Activated CD8-positive, alpha-beta T cell treated with anti-CD3 and anti-CD28 coated beads for 36 hours (primary cell): ENCODE data around the gene PTPRG. TPM values are rescaled to one million over a fixed set of nuclear protein-coding genes. Genes with fewer than 3 reads are reported as not detected.

ENCODE experiments used
- ATAC-seq: fragments of 200-7000 bp; cut with Tn5 transposase; one replicate; pipeline ENCODE4 v1.10.0; 2021; ENCODE audit warnings: mild to moderate bottlenecking, moderate library complexity
- CTCF ChIA-PET: fragments of 350-600 bp; sonication (Branson Sonifier 250); formaldehyde crosslinking; loops from one replicate; lab custom pipeline; 2021; ENCODE audit warnings: antibody characterized with exemption; lab: Charles Lee
- POLR2A ChIA-PET: fragments of 350-600 bp; sonication (Branson Sonifier 250); formaldehyde crosslinking; loops from one replicate; lab custom pipeline; 2021; ENCODE audit warnings: antibody characterized with exemption; lab: Charles Lee
- DNase-seq: peaks from one replicate; pipeline ENCODE4 v3.0.0-alpha.2; 2020
- H3K27ac Mint-ChIP-seq: one replicate; pipeline ENCODE4 v1.8.0; 2021; ENCODE audit warnings: mild to moderate bottlenecking, mixed read lengths
- H3K27me3 Mint-ChIP-seq: one replicate; pipeline ENCODE4 v1.8.0; 2021; ENCODE audit warnings: mixed read lengths
- H3K36me3 Mint-ChIP-seq: one replicate; pipeline ENCODE4 v1.8.0; 2021; ENCODE audit warnings: low read depth, mixed read lengths
- H3K4me1 Mint-ChIP-seq: one replicate; pipeline ENCODE4 v1.8.0; 2021; ENCODE audit warnings: low read depth, mixed read lengths
- H3K4me3 Mint-ChIP-seq: one replicate; pipeline ENCODE4 v1.8.0; 2021; ENCODE audit warnings: mild to moderate bottlenecking, moderate library complexity, mixed read lengths
- H3K9me3 Mint-ChIP-seq: one replicate; pipeline ENCODE4 v1.8.0; 2021; ENCODE audit warnings: mixed read lengths
- intact Hi-C: fragments of 100-400 bp; cut with micrococcal nuclease; formaldehyde crosslinking; loops from one replicate; pipeline ENCODE4 v1.10.0; 2022
- total RNA-seq, 2 experiments: library from RNA; stranded (reverse); gene quantifications; one replicate each; pipeline ENCODE4 v1.2.3, GENCODE V29; 2021
- TF ChIP-seq, protein P1 (sequence below): fragments of 200-600 bp; IDR thresholded peaks from one replicate; pipeline ENCODE4 v1.8.0; 2022; ENCODE audit warnings: antibody characterized with exemption, mild to moderate bottlenecking

The PTPRG gene
- total RNA-seq, 2 experiments from 2014 or later: not detected

DNA sequence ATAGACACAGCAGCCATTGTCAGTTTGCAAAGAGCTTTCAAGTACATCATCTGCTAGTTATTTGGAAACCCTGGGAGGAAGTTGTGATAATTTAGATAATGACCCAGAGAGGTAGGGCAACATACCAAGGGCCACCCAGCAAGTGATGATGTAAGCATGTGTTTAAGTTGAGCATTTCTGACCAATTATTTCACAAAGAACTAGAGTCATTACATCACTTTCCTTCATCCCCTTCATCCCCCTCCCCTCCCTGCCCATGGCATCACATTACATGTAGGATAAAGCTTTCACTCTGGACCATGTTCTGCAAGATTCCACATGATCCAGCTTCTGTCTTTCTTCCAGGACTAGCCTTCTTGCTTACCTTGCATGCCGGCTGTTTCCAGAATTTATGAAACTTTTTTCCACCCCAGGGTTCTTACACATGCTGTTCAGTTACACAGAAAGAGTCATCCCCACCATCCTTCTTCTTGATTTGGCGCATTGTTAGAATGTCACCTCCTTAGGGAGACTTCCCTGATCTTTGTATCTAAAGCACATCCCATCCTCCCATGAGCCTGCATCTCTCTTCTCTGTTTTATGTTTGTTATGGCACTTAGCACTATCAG is 71.3 kb downstream of the PTPRG start:
- Mint-ChIP-seq H3K36me3 (no peaks in the 10 kb centered on the region), H3K27ac (no peak overlapping the region), H3K4me3 (no peak overlapping the region), H3K4me1 (no peaks in the 10 kb centered on the region), H3K9me3 (no peaks in the 10 kb centered on the region), H3K27me3 (peaks cover 3% of the 10 kb centered on the region)
- TF ChIP-seq, protein P1, sequence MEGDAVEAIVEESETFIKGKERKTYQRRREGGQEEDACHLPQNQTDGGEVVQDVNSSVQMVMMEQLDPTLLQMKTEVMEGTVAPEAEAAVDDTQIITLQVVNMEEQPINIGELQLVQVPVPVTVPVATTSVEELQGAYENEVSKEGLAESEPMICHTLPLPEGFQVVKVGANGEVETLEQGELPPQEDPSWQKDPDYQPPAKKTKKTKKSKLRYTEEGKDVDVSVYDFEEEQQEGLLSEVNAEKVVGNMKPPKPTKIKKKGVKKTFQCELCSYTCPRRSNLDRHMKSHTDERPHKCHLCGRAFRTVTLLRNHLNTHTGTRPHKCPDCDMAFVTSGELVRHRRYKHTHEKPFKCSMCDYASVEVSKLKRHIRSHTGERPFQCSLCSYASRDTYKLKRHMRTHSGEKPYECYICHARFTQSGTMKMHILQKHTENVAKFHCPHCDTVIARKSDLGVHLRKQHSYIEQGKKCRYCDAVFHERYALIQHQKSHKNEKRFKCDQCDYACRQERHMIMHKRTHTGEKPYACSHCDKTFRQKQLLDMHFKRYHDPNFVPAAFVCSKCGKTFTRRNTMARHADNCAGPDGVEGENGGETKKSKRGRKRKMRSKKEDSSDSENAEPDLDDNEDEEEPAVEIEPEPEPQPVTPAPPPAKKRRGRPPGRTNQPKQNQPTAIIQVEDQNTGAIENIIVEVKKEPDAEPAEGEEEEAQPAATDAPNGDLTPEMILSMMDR: no peak
- POLR2A ChIA-PET: no interaction called here
- ATAC-seq (no peak), DNase-seq (no peak)
- intact Hi-C loops: no loop called here
- CTCF ChIA-PET: no interaction called here

DNA sequence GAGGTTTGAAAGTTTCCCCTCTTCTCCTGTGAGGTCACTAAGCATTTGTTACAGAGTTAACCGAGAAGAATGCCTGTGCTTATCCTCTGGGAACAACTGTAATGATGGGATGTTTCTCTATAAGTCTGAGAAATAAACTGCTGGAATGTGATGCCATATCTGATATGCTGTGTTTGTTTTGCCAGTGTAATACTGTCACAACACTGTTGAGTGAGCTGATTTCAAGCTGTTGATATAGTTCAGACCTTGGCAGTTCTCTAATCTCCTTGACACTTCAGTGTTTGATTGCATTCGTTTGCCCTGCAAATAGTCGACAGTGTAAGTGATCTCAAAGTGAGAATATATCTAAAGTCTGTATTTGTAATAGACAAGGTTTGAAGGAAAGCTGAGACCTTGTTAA is 73.3 kb downstream of the PTPRG start:
- Mint-ChIP-seq H3K9me3 (no peaks in the 10 kb centered on the region), H3K4me1 (no peaks in the 10 kb centered on the region), H3K27me3 (peaks cover 1% of the 10 kb centered on the region), H3K36me3 (no peaks in the 10 kb centered on the region), H3K4me3 (no peak overlapping the region), H3K27ac (no peak overlapping the region)
- DNase-seq (no peak), ATAC-seq (no peak)
- POLR2A ChIA-PET: no interaction called here
- TF ChIP-seq, protein P1: no peak
- CTCF ChIA-PET: no interaction called here
- intact Hi-C loops: no loop called here

- Mint-ChIP-seq H3K9me3 (no peaks in the 10 kb centered on the region), H3K27me3 (no peaks in the 10 kb centered on the region), H3K4me3 (no peak overlapping the region), H3K27ac (no peak overlapping the region), H3K4me1 (no peaks in the 10 kb centered on the region), H3K36me3 (no peaks in the 10 kb centered on the region)
- ChIA-PET CTCF (no interaction called here), POLR2A (no interaction called here)
- intact Hi-C loops: no loop called here
- DNase-seq (no peak), ATAC-seq (no peak)
- TF ChIP-seq, protein P1: no peak
Measured at GRCh38 chr3:61637088-61638051, 76.0 kb downstream of the PTPRG start.

GRCh38 chr3:61638741-61639140 is 77.4 kb downstream of the PTPRG start:
- ChIA-PET CTCF (no interaction called here), POLR2A (no interaction called here)
- no peaks in the 10 kb centered on the region for H3K27me3 Mint-ChIP-seq
- no peak overlapping the region for H3K4me3 Mint-ChIP-seq
- DNase-seq: no peak
- TF ChIP-seq, protein P1: no peak
- H3K9me3 Mint-ChIP-seq: no peaks in the 10 kb centered on the region
- H3K27ac Mint-ChIP-seq: no peak overlapping the region
- H3K4me1 Mint-ChIP-seq: no peaks in the 10 kb centered on the region
- intact Hi-C loops: no loop called here
- no peak for ATAC-seq
- H3K36me3 Mint-ChIP-seq: no peaks in the 10 kb centered on the region

DNA sequence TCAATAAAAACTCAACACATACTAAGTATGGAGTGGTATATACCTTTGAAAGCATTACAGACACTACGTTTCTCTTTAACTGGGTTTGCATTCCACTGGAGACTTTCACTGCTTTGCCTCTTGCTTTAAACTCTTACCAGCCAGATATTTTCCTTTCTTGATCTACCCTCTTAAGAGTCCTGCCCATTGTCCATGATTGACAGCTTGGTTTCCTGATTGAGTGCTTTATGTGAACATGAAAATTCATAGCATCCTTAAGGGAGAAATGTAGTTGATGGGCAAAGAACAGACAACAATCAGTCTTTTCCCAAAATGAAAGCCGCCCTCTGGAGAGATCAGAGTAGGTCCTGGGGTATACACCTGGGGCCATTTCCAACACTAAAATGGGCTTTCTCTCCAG is 78.6 kb downstream of the PTPRG start:
- H3K27me3 Mint-ChIP-seq: no peaks in the 10 kb centered on the region
- no peaks in the 10 kb centered on the region for H3K9me3 Mint-ChIP-seq
- no peaks in the 10 kb centered on the region for H3K4me1 Mint-ChIP-seq
- ChIA-PET POLR2A (no interaction called here), CTCF (no interaction called here)
- intact Hi-C loops: no loop called here
- DNase-seq: no peak
- ATAC-seq: no peak
- no peaks in the 10 kb centered on the region for H3K36me3 Mint-ChIP-seq
- H3K27ac Mint-ChIP-seq: no peak overlapping the region
- TF ChIP-seq, protein P1: no peak
- no peak overlapping the region for H3K4me3 Mint-ChIP-seq
